Fibroblast of peridontal ligament (primary cell): ENCODE data around the gene SIGMAR1.
"Not testable (repeated sequence)": the region's sequence is repeated elsewhere in the genome, so short reads cannot be mapped to it uniquely, and the experiment has no call there.

Source experiments
- DNase-seq: peaks from one replicate; pipeline ENCODE4 v3.0.0-alpha.2; 2010; ENCODE audit errors: extremely low read depth

Gene SIGMAR1

GRCh38 chr9:34654323-34655051, 16.9 kb upstream of the SIGMAR1 start:
- DNase-seq = peak; percentile 95

GRCh38 chr9:34653151-34654072, 15.8 kb upstream of the SIGMAR1 start:
- peak; percentile 32 for DNase-seq

- peak; percentile 24 for DNase-seq
These were observed 15.0 kb upstream of the SIGMAR1 start for GRCh38 chr9:34652602-34653000.

- DNase-seq = peak; percentile 86
These were observed 14.5 kb upstream of the SIGMAR1 start, which contains the start of gene IL11RA for GRCh38 chr9:34651876-34652601. IL11RA (plus strand) TSS chr9:34652185; CDS start chr9:34655218, 3,033 bp downstream.

GRCh38 chr9:34651321-34651720, 13.7 kb upstream of the SIGMAR1 start:
- DNase-seq = no peak

- no peak for DNase-seq
These were observed 13.2 kb upstream of the SIGMAR1 start for GRCh38 chr9:34650816-34651215.

- DNase-seq = no peak
These were observed 11.1 kb upstream of the SIGMAR1 start for GRCh38 chr9:34648673-34649072.

- DNase-seq = no peak
These were observed 10.1 kb upstream of the SIGMAR1 start for GRCh38 chr9:34647651-34648050.

GRCh38 chr9:34647084-34647403, 9.5 kb upstream of the SIGMAR1 start:
- no peak for DNase-seq

- DNase-seq = peak; percentile 75
These were observed 8.9 kb upstream of the SIGMAR1 start, which contains the start of gene GALT for GRCh38 chr9:34646211-34647083. GALT (plus strand) TSS chr9:34646675; CDS start chr9:34646705, 30 bp downstream.

GRCh38 chr9:34644766-34645314, 7.3 kb upstream of the SIGMAR1 start:
- DNase-seq = no peak

- DNase-seq = no peak
These were observed 5.1 kb upstream of the SIGMAR1 start for GRCh38 chr9:34642679-34643078.

GRCh38 chr9:34639322-34639721, 1.7 kb upstream of the SIGMAR1 start:
- not testable (repeated sequence) for DNase-seq

GRCh38 chr9:34638138-34638445, 505 bp upstream of the SIGMAR1 start:
- peak; percentile 25 for DNase-seq

GRCh38 chr9:34636791-34637355, 714 bp downstream of the SIGMAR1 start:
- no peak for DNase-seq

- no peak for DNase-seq
These were observed 2.0 kb downstream of the SIGMAR1 start for GRCh38 chr9:34635556-34635955.

- DNase-seq = no peak
These were observed 2.9 kb downstream of the SIGMAR1 start for GRCh38 chr9:34634551-34635248.

- peak; percentile 64 for DNase-seq
These were observed 3.6 kb downstream of the SIGMAR1 start for GRCh38 chr9:34633851-34634550.

GRCh38 chr9:34633166-34633565, 4.4 kb downstream of the SIGMAR1 start:
- DNase-seq = no peak
